ENCODE data around the gene A3GALT2.

A3GALT2 gene

GRCh38 chr1:33257772-33258712, 62.9 kb downstream of the A3GALT2 start:
- peak in 1 of 58 donors; percentile 5 for DNase-seq

DNA sequence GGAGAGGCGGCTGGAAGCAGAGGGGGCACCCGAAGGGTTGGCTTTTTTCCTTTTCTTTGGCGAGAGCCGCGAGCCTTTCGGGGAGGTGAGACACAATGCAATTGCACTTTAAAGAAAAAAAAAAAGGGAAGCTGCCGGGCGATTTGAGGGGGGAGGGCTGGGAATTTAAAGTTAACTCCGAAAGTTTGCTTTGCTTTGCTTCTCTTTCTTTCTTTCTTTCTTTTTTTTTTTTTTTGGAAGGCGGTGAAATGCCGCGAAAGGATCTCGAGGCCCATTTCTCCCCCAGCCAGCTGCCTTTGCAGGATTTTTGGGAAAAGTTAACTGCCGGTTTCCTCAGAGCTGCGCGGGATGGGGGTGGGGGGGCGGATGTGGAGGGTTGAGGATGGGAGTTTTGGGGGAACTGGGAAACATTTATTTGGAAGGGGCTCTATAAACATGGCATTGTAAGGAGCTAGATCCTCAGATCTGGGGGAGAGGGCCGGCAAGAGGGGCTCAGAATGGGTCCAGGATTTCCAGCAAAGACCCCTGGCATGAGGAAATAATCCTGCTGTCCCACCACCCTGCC, 63.6 kb downstream of the A3GALT2 start:
- DNase-seq = peak in 1 of 58 donors; percentile 19

All from anterior cingulate cortex (tissue), 58 donors.